ENCODE measurements around the gene WDR31. TPM values are rescaled to one million over a fixed set of nuclear protein-coding genes. Genes with fewer than 3 reads are reported as not detected.

Gene WDR31
- total and polyA plus RNA-seq, 2 of the 4 experiments (the other 2 are of a cell fraction), result 0.29 to 0.36 TPM

- no peak overlapping the region for H3K4me3 ChIP-seq (ENCODE audit: insufficient read depth, low read depth, low read length)
- H3K4ac ChIP-seq (ENCODE audit: low read depth, low read length), result no peak overlapping the region
- no peak overlapping the region for H4K5ac ChIP-seq (ENCODE audit: low read depth, low read length)
- no peak overlapping the region for H3K23ac ChIP-seq (ENCODE audit: low read depth, low read length)
- no peak overlapping the region for H2AK5ac ChIP-seq (ENCODE audit: low read depth, low read length)
- POLR2A ChIA-PET (ENCODE audit: unreplicated experiment), result no interaction called here
- CTCF ChIA-PET, result no interaction called here
- in situ Hi-C loops (cut with MboI; ENCODE audit: low sequenced_read_pairs) (no loop called here), intact Hi-C loops (cut with micrococcal nuclease) (loop anchor here (10.0 kb wide), 1 partner anchor 376 kb away; no protein-coding TSS in a partner anchor), dilution Hi-C loops (cut with HindIII; ENCODE audit: low sequenced_read_pairs, unreplicated experiment) (no loop called here)
- H3K79me1 ChIP-seq (ENCODE audit: low read depth in 1 of 2, low read length in 2 of 2), result peaks cover 19 to 20% of the 10 kb centered on the region in 2 experiments
- no peak overlapping the region for H4K91ac ChIP-seq (ENCODE audit: insufficient read depth, low read depth, low read length)
- BruUV-seq (replicated peaks), result no TSS peak
- H3K9me3 ChIP-seq (ENCODE audit: control insufficient read depth, insufficient read depth, low read length), result no peaks in the 10 kb centered on the region
- H2AFZ ChIP-seq (replicated peaks; ENCODE audit: low read length, poor library complexity), result no peak overlapping the region
- no peaks in the 10 kb centered on the region for H3K9me1 ChIP-seq (ENCODE audit: insufficient read depth, low read length)
- H4K20me1 ChIP-seq (ENCODE audit: insufficient read depth, low read length), result no peaks in the 10 kb centered on the region
- no peak overlapping the region for H3K4me2 ChIP-seq (ENCODE audit: low read depth, low read length)
- H2AK9ac ChIP-seq (replicated peaks; ENCODE audit: low read depth, low read length, poor library complexity), result no peak overlapping the region
- H3K27ac ChIP-seq (ENCODE audit: insufficient read depth, low read length), result no peak overlapping the region
- DNase-seq (no peak), ATAC-seq (ENCODE audit: low read depth) (no peak)
- no peak overlapping the region for H3K56ac ChIP-seq (ENCODE audit: extremely low read depth, insufficient read depth, low read length)
- TF ChIP-seq FOS (IDR thresholded peaks at IDR 0.05; ENCODE audit: low read depth, low read length), result no peak
- no peak for TF ChIP-seq RCOR1 (IDR thresholded peaks at IDR 0.05; ENCODE audit: insufficient replicate concordance, low read length)
- no peak overlapping the region for H3K18ac ChIP-seq (ENCODE audit: low read depth, low read length)
- peaks cover 2% of the 10 kb centered on the region; the same call in 1 of the 2 replicates for H3K4me1 ChIP-seq (ENCODE audit: control insufficient read depth, insufficient read depth, low read length)
- H3K36me3 ChIP-seq (ENCODE audit: control insufficient read depth, insufficient read depth, low read length), result peaks cover 21% of the 10 kb centered on the region
- H3K9ac ChIP-seq (ENCODE audit: low read depth, low read length), result no peak overlapping the region
- no peaks in the 10 kb centered on the region for H3K27me3 ChIP-seq (ENCODE audit: control insufficient read depth, insufficient read depth, low read length)
- H2BK5ac ChIP-seq (ENCODE audit: low read depth, low read length, poor library complexity, severe bottlenecking), result no peak overlapping the region
- H2BK20ac ChIP-seq (ENCODE audit: low read depth, low read length), result no peak overlapping the region
- WGBS, 2 experiments (ENCODE audit: extremely low coverage in 2 of 2, insufficient read length in 1 of 2), result no CpG with 5 or more reads among the region's 4 CpGs
- no peak overlapping the region for H2BK120ac ChIP-seq (ENCODE audit: low read depth, low read length)
- no peak overlapping the region for H2BK15ac ChIP-seq (ENCODE audit: low read depth, low read length)
- H3K14ac ChIP-seq (replicated peaks; ENCODE audit: low read depth, low read length), result no peak overlapping the region
- no peak overlapping the region for H4K8ac ChIP-seq (ENCODE audit: low read depth in 2 of 2, low read length in 2 of 2)
Observed at GRCh38 chr9:113278840-113279239, 61.2 kb downstream of the WDR31 start.

Data from IMR-90 (cell line).